Esophagus squamous epithelium (tissue), 4 donors: ENCODE measurements around the gene PBX3.

Source experiments
- POLR2A ChIP-seq, 4 donors: fragments of 450-650 bp; IDR thresholded peaks; one replicate each; pipeline ENCODE4 v1.6.1; 2017; ENCODE audit warnings: antibody characterized with exemption in 4 of 4, mild to moderate bottlenecking in 4 of 4, moderate library complexity in 3 of 4
- TF ChIP-seq, protein P1 (sequence below), 6 experiments: fragments of 450-650 bp in 4 of 6; fragments of 200-600 bp in 2 of 6; sonication (generic) in 2 of 6; IDR thresholded peaks; one replicate each; pipeline ENCODE4 v1.5.1; 2016 to 2019; ENCODE audit warnings: antibody characterized with exemption in 6 of 6, mild to moderate bottlenecking in 4 of 6, moderate library complexity in 4 of 6

DNA sequence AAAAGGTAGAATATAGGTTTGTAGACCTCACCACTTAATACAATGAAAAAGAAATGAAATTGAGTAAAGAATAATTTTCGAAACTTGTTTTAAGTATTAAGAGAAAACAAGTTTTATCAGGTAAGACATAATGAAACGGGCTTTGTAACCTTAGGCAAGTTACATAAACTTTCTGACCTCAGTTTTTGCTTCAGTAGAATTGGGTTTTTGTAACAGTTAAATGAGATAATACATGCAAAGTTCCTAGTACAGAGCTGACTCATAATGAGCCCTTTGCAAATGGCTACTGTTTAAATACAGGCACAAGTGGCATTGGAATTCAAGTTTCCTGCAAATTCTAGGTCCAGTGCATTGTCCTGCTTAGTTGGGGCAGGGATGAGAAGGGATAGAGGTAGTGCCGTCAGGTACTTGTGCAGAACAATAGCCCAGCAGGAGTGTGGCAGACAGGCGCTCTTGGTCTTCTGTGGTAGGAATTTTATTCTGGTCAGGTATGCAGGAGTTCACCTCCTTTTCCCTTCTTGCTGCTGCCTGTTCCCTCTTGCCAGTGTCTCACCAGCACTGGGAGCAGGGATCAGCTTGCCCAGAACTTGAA lies 203.8 kb downstream of the PBX3 start:
- TF ChIP-seq, protein P1, sequence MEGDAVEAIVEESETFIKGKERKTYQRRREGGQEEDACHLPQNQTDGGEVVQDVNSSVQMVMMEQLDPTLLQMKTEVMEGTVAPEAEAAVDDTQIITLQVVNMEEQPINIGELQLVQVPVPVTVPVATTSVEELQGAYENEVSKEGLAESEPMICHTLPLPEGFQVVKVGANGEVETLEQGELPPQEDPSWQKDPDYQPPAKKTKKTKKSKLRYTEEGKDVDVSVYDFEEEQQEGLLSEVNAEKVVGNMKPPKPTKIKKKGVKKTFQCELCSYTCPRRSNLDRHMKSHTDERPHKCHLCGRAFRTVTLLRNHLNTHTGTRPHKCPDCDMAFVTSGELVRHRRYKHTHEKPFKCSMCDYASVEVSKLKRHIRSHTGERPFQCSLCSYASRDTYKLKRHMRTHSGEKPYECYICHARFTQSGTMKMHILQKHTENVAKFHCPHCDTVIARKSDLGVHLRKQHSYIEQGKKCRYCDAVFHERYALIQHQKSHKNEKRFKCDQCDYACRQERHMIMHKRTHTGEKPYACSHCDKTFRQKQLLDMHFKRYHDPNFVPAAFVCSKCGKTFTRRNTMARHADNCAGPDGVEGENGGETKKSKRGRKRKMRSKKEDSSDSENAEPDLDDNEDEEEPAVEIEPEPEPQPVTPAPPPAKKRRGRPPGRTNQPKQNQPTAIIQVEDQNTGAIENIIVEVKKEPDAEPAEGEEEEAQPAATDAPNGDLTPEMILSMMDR (IDR thresholded peaks at IDR 0.05) = no peak
- no peak for TF ChIP-seq POLR2A (IDR thresholded peaks at IDR 0.05)
